Cardiac muscle cell (in vitro differentiated cells and primary cell): ENCODE results near the gene LGI2. TPM values are rescaled to one million over a fixed set of nuclear protein-coding genes. Genes with fewer than 3 reads are reported as not detected.

Experiments used
- DNase-seq, 2 donors: peaks; one replicate each; pipeline versions ENCODE4 v3.0.0 to v3.0.0-alpha.2; 2010 to 2017; ENCODE audit warnings: low read depth in 1 of 2, low spot score in 1 of 2
- H3K27ac ChIP-seq: fragments of 200-600 bp; sonication (generic); 2 replicates; pipeline ENCODE4 v1.5.1; 2016
- H3K27me3 ChIP-seq: fragments of 200-600 bp; sonication (generic); 2 replicates; pipeline ENCODE4 v1.6.0; 2016; ENCODE audit warnings: control low read depth
- H3K36me3 ChIP-seq: fragments of 200-600 bp; sonication (generic); 2 replicates; pipeline ENCODE4 v1.5.1; 2016; ENCODE audit warnings: control low read depth
- H3K4me1 ChIP-seq: fragments of 200-600 bp; sonication (generic); 2 replicates; pipeline ENCODE4 v1.8.1; 2017; ENCODE audit warnings: low read depth, mild to moderate bottlenecking, mixed run types
- H3K4me3 ChIP-seq: fragments of 200-600 bp; sonication (generic); 2 replicates; pipeline ENCODE4 v1.5.1; 2016; ENCODE audit warnings: mild to moderate bottlenecking
- H3K9me3 ChIP-seq: fragments of 200-600 bp; sonication (generic); 2 replicates; pipeline ENCODE4 v1.5.1; 2017; ENCODE audit warnings: low read depth, mild to moderate bottlenecking, control low read depth
- polyA plus RNA-seq: library from polyadenylated mRNA; unstranded; fragments of >200 nt; fragmentation: Nextera tagmentation; extraction: Ambion mirVana; gene quantifications from 2 replicates; pipeline ENCODE4 v1.2.1, GENCODE V29; 2016
- total RNA-seq: library from RNA; depleted of rRNA; stranded (reverse); fragments of >200 nt; gene quantifications from 2 replicates; pipeline ENCODE4 v1.2.3, GENCODE V29; 2016
- TF ChIP-seq, protein P1 (sequence below): IDR thresholded peaks from 2 replicates; pipeline ENCODE4 v1.5.1; 2012; ENCODE audit warnings: low read depth, mild to moderate bottlenecking, low read length

LGI2 gene
- total and polyA plus RNA-seq, 2 experiments from 2014 or later, result 7.2 to 8.7 TPM

DNA sequence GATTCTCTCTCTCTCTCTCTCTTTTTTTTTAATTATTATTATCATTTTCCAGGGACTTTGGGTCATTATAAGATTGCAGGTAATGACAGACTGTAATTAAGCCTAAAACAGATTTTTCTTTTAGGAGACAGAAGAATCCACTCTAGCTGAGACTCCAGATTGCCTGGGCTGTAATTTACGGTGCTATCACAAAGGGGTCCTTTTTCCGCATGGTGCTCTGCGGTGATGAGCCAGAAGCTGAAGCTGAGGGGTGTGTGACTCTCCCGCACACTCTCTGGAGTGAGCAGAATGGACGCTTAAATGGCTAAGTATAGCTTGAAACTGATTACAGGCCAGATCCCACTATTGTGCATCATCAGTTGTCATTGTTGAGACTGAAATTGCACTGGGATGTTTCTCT is 50.0 kb downstream of the LGI2 start:
- TF ChIP-seq, protein P1, sequence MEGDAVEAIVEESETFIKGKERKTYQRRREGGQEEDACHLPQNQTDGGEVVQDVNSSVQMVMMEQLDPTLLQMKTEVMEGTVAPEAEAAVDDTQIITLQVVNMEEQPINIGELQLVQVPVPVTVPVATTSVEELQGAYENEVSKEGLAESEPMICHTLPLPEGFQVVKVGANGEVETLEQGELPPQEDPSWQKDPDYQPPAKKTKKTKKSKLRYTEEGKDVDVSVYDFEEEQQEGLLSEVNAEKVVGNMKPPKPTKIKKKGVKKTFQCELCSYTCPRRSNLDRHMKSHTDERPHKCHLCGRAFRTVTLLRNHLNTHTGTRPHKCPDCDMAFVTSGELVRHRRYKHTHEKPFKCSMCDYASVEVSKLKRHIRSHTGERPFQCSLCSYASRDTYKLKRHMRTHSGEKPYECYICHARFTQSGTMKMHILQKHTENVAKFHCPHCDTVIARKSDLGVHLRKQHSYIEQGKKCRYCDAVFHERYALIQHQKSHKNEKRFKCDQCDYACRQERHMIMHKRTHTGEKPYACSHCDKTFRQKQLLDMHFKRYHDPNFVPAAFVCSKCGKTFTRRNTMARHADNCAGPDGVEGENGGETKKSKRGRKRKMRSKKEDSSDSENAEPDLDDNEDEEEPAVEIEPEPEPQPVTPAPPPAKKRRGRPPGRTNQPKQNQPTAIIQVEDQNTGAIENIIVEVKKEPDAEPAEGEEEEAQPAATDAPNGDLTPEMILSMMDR, result no peak
- Histone ChIP-seq H3K27me3 (no peaks in the 10 kb centered on the region), H3K36me3 (no peaks in the 10 kb centered on the region), H3K9me3 (no peaks in the 10 kb centered on the region), H3K4me1 (peaks cover 8% of the 10 kb centered on the region), H3K27ac (no peak overlapping the region), H3K4me3 (no peak overlapping the region)
- no peak for DNase-seq

DNA sequence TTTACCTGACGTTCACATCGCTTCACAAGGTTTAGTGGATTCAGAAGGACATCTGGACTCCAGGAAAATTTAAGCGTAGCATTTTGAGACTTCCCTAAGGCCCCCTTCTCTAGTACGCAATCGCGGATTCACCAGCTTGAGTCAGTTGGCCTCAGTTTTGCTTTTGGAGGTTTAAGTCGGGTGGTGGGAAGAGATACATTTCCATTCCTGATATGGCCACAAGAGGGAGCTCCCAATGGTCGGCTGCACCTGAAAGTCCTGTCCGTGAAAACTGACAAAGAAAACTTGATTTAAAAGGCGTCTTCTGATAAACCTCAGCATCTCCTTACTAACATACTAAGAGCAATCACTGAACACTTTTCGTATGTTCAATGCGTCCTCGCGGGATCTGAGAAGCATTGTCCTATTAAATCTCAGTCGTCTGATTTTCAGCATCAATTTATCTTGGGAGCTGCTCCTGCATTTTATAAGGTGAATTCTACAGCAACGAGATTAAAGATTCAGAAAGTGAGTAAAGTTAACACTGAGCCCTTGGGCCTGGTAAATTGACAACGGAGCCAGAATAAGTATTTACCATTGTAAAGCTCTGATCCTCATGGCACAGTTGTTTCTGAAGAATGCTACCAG is 50.6 kb downstream of the LGI2 start:
- H3K27ac ChIP-seq, result no peak overlapping the region
- H3K27me3 ChIP-seq, result no peaks in the 10 kb centered on the region
- no peaks in the 10 kb centered on the region for H3K36me3 ChIP-seq
- TF ChIP-seq, protein P1, result peak; percentile 88
- H3K9me3 ChIP-seq, result no peaks in the 10 kb centered on the region
- H3K4me1 ChIP-seq, result peaks cover 8% of the 10 kb centered on the region
- DNase-seq, result peak; percentile 68 to 81
- H3K4me3 ChIP-seq, result no peak overlapping the region

DNA sequence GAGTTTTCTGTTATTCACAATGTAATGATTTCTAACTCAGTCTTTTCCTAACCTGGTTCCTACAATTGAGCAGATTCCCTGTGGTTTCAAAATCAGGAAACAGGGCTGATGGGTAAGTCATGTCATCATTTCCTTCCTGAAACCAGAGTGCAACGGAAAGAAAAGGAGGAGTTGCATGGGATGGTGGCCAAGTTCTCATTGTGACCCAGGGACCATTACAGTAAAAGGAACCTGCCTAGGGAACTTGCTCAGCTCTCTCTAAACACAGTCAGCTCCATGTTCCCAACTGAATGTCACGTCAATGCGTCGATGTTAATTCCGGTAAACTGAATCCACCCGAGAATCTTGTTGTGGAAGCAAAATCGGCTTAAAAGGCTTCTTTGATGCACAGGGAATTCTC is 51.2 kb downstream of the LGI2 start:
- Histone ChIP-seq H3K9me3 (no peaks in the 10 kb centered on the region), H3K27ac (no peak overlapping the region), H3K4me1 (peaks cover 8% of the 10 kb centered on the region), H3K36me3 (no peaks in the 10 kb centered on the region), H3K27me3 (no peaks in the 10 kb centered on the region), H3K4me3 (no peak overlapping the region)
- DNase-seq, result peak in 1 of 2 donors; percentile 71
- TF ChIP-seq, protein P1, result no peak

DNA sequence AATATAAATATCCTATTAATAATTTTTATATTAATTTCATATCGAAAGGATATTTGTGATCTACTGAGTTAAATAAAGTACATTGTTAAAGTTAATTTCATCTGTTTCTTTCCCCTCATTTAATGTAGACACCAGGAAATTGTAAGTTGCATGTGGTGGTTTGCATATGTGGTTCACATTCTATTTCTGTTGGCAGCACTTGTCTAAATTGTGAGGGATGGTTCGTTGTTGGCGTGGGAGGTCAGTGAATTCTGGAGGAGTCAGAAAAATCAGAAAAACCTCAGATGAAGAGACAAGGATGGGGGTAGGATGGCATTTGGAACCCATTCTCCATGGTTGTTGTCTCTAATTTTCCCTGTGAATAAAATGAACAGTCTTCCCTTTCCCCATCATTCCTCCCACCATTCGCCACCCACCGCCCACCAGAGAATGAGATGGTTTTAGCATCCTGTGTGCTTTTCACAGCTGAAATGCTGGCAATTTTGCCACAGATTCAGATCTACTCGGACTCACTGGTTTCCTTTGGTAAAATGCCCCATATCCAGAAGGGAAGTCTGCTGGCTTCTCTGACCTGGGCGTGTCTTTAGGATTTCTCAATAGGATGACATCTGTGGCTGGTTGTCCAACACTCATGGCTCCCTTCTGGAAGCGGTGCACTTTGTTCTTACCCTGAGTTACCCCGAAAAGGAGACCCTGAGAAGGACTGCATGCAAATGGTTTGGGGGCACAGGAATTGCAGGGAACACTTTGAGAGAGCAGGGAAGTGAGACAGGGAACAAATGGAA is 52.3 kb downstream of the LGI2 start:
- Histone ChIP-seq H3K27me3 (no peaks in the 10 kb centered on the region), H3K27ac (no peak overlapping the region), H3K4me1 (peaks cover 8% of the 10 kb centered on the region), H3K4me3 (no peak overlapping the region), H3K36me3 (no peaks in the 10 kb centered on the region), H3K9me3 (no peaks in the 10 kb centered on the region)
- no peak for DNase-seq
- TF ChIP-seq, protein P1, result no peak

DNA sequence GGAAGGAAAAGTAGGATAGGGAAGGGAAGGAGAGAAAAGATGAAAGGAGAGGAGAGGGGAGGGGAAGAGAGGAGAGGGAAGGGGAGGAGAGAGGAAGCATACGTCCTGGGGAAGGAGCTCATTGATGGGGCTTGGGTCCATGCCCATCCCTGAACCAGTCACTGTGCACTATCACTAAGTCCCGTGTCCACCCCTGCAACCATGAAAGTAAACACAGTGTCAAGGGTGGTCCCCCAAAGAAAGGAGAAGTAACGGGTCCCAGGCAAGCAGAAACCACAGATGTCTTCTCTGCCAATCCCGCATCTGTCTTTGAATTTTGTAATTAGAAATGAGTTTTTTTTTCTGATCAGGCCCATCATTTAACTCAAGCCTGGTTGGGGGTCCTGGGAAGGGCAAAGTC is 55.2 kb downstream of the LGI2 start:
- Histone ChIP-seq H3K36me3 (no peaks in the 10 kb centered on the region), H3K4me3 (no peak overlapping the region), H3K27ac (no peak overlapping the region), H3K9me3 (no peaks in the 10 kb centered on the region), H3K27me3 (no peaks in the 10 kb centered on the region), H3K4me1 (peaks cover 3% of the 10 kb centered on the region)
- TF ChIP-seq, protein P1, result no peak
- DNase-seq, result no peak
